SK-N-SH treated with all-trans-retinoic acid at 6 μM for 48 hours (cell line): ENCODE data around the gene XPOT.

Source experiments
- ATAC-seq: fragments of 200-7000 bp; cut with Tn5 transposase; 3 replicates; pipeline ENCODE4 v1.9.1; 2020; ENCODE audit warnings: mild to moderate bottlenecking, moderate library complexity
- BACH2 ChIP-seq: fragments of 250-450 bp; sonication (Bioruptor Pico); IDR thresholded peaks from 2 replicates; pipeline ENCODE4 v1.9.0; 2021; ENCODE audit warnings: mild to moderate bottlenecking, borderline replicate concordance
- CSDC2 ChIP-seq: fragments of 250-450 bp; sonication (Bioruptor Pico); IDR thresholded peaks from 2 replicates; pipeline ENCODE4 v1.5.0; 2020; ENCODE audit warnings: mild to moderate bottlenecking, moderate library complexity
- ESRRG ChIP-seq: fragments of 250-450 bp; sonication (Bioruptor Pico); IDR thresholded peaks from 2 replicates; pipeline ENCODE4 v1.6.1; 2021; ENCODE audit warnings: mild to moderate bottlenecking
- GLIS3 ChIP-seq: fragments of 250-450 bp; sonication (Bioruptor Pico); IDR thresholded peaks from 2 replicates; pipeline ENCODE4 v1.5.0; 2020; ENCODE audit warnings: mild to moderate bottlenecking, moderate library complexity
- ISL1 ChIP-seq: fragments of 250-450 bp; sonication (Bioruptor Pico); IDR thresholded peaks from 2 replicates; pipeline ENCODE4 v2.1.2; 2022; ENCODE audit warnings: mild to moderate bottlenecking, moderate library complexity
- OSR1 ChIP-seq: fragments of 250-450 bp; sonication (Bioruptor Pico); IDR thresholded peaks from 2 replicates; pipeline ENCODE4 v1.8.0; 2022; ENCODE audit warnings: moderate library complexity, mild to moderate bottlenecking, inconsistent platforms
- RARB ChIP-seq: fragments of 250-450 bp; sonication (Bioruptor Pico); IDR thresholded peaks from 2 replicates; pipeline ENCODE4 v1.8.0; 2021; ENCODE audit warnings: mild to moderate bottlenecking, moderate library complexity
- SNAI2 ChIP-seq: fragments of 250-450 bp; sonication (Bioruptor Pico); IDR thresholded peaks from 2 replicates; pipeline ENCODE4 v1.5.0; 2020; ENCODE audit warnings: mild to moderate bottlenecking, moderate library complexity
- TCF4 ChIP-seq: fragments of 250-450 bp; sonication (Bioruptor Pico); IDR thresholded peaks from 2 replicates; pipeline ENCODE4 v1.8.0; 2021; ENCODE audit warnings: mild to moderate bottlenecking, moderate library complexity, borderline replicate concordance
- TOX ChIP-seq: fragments of 250-450 bp; sonication (Bioruptor Pico); IDR thresholded peaks from 2 replicates; pipeline ENCODE4 v1.8.0; 2021; ENCODE audit warnings: mild to moderate bottlenecking, moderate library complexity, borderline replicate concordance
- ZC3H10 ChIP-seq: fragments of 250-450 bp; sonication (Bioruptor Pico); IDR thresholded peaks from 2 replicates; pipeline ENCODE4 v1.5.1; 2021; ENCODE audit warnings: mild to moderate bottlenecking, moderate library complexity
- ZFP3 ChIP-seq: fragments of 250-450 bp; sonication (Bioruptor Pico); IDR thresholded peaks from 2 replicates; pipeline ENCODE4 v1.5.0; 2020; ENCODE audit warnings: mild to moderate bottlenecking, moderate library complexity
- ZFP30 ChIP-seq: fragments of 450-650 bp; formaldehyde crosslinking; IDR thresholded peaks from 2 replicates; pipeline ENCODE4 v1.5.0; 2022; ENCODE audit warnings: mild to moderate bottlenecking, moderate library complexity
- ZNF565 ChIP-seq: fragments of 450-650 bp; formaldehyde crosslinking; conservative IDR thresholded peaks from 2 replicates; pipeline ENCODE4 v1.5.0; 2020; ENCODE audit warnings: low read depth, mild to moderate bottlenecking, moderate library complexity
- ZNF70 ChIP-seq: fragments of 450-650 bp; formaldehyde crosslinking; IDR thresholded peaks from 2 replicates; pipeline ENCODE4 v1.5.0; 2020; ENCODE audit warnings: mild to moderate bottlenecking, moderate library complexity
- ZNF8 ChIP-seq: fragments of 450-650 bp; formaldehyde crosslinking; IDR thresholded peaks from 2 replicates; pipeline ENCODE4 v1.5.0; 2020; ENCODE audit warnings: mild to moderate bottlenecking, moderate library complexity
- TF ChIP-seq, protein P1 (sequence below): fragments of 250-450 bp; sonication (Bioruptor Pico); IDR thresholded peaks from 2 replicates; pipeline ENCODE4 v1.8.0; 2021; ENCODE audit warnings: low read depth, mild to moderate bottlenecking, moderate library complexity, borderline replicate concordance
- TF ChIP-seq, protein P2 (sequence below): fragments of 250-450 bp; sonication (Bioruptor Pico); IDR thresholded peaks from 2 replicates; pipeline ENCODE4 v1.5.0; 2020; ENCODE audit warnings: mild to moderate bottlenecking, moderate library complexity
- TF ChIP-seq, protein P3 (sequence below): fragments of 250-450 bp; sonication (Bioruptor Pico); IDR thresholded peaks from 2 replicates; pipeline ENCODE4 v1.8.0; 2020; ENCODE audit warnings: mild to moderate bottlenecking, moderate library complexity, borderline replicate concordance
- TF ChIP-seq, protein P4 (sequence below): fragments of 250-450 bp; sonication (Bioruptor Pico); IDR thresholded peaks from 2 replicates; pipeline ENCODE4 v1.5.1; 2021; ENCODE audit warnings: mild to moderate bottlenecking, moderate library complexity
- TF ChIP-seq, protein P5 (sequence below): fragments of 250-450 bp; sonication (Bioruptor Pico); IDR thresholded peaks from 2 replicates; pipeline ENCODE4 v1.5.1; 2020; ENCODE audit warnings: low read depth, mild to moderate bottlenecking, moderate library complexity

XPOT gene

DNA sequence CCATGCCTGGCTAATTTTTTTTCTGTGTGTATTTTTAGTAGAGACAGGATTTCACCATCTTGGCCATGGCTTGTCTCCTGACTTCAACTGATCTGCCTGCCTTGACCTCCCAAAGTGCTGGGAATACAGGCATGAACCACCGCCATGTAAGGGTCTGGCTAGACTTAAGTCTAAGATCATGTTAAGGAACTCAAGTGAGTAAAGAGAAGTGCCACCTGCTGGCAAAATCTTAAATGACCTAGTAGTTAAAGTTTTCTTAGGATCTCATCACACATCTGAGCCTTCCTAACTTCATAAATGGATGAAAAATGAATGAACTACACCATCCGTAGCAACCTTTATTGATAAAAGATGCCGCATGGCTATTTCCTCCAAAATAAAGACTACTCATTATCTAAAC, 12.0 kb upstream of the XPOT start:
- ATAC-seq, result peak; percentile 83
- TF ChIP-seq ESRRG, result no peak
- TF ChIP-seq GLIS3 (CRISPR knock-in tag), result no peak
- TF ChIP-seq, protein P1, sequence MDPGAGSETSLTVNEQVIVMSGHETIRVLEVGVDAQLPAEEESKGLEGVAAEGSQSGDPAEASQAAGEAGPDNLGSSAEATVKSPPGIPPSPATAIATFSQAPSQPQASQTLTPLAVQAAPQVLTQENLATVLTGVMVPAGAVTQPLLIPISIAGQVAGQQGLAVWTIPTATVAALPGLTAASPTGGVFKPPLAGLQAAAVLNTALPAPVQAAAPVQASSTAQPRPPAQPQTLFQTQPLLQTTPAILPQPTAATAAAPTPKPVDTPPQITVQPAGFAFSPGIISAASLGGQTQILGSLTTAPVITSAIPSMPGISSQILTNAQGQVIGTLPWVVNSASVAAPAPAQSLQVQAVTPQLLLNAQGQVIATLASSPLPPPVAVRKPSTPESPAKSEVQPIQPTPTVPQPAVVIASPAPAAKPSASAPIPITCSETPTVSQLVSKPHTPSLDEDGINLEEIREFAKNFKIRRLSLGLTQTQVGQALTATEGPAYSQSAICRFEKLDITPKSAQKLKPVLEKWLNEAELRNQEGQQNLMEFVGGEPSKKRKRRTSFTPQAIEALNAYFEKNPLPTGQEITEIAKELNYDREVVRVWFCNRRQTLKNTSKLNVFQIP (CRISPR knock-in tag), result no peak
- no peak for TF ChIP-seq TCF4 (CRISPR knock-in tag)
- no peak for TF ChIP-seq SNAI2 (CRISPR knock-in tag)
- no peak for TF ChIP-seq ZNF565 (CRISPR knock-in tag)
- TF ChIP-seq, protein P2, sequence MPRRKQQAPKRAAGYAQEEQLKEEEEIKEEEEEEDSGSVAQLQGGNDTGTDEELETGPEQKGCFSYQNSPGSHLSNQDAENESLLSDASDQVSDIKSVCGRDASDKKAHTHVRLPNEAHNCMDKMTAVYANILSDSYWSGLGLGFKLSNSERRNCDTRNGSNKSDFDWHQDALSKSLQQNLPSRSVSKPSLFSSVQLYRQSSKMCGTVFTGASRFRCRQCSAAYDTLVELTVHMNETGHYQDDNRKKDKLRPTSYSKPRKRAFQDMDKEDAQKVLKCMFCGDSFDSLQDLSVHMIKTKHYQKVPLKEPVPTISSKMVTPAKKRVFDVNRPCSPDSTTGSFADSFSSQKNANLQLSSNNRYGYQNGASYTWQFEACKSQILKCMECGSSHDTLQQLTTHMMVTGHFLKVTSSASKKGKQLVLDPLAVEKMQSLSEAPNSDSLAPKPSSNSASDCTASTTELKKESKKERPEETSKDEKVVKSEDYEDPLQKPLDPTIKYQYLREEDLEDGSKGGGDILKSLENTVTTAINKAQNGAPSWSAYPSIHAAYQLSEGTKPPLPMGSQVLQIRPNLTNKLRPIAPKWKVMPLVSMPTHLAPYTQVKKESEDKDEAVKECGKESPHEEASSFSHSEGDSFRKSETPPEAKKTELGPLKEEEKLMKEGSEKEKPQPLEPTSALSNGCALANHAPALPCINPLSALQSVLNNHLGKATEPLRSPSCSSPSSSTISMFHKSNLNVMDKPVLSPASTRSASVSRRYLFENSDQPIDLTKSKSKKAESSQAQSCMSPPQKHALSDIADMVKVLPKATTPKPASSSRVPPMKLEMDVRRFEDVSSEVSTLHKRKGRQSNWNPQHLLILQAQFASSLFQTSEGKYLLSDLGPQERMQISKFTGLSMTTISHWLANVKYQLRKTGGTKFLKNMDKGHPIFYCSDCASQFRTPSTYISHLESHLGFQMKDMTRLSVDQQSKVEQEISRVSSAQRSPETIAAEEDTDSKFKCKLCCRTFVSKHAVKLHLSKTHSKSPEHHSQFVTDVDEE (CRISPR knock-in tag), result no peak
- no peak for TF ChIP-seq RARB
- no peak for TF ChIP-seq ZC3H10 (CRISPR knock-in tag)
- TF ChIP-seq OSR1, result no peak
- TF ChIP-seq ZNF8 (CRISPR knock-in tag), result no peak
- TF ChIP-seq, protein P3, sequence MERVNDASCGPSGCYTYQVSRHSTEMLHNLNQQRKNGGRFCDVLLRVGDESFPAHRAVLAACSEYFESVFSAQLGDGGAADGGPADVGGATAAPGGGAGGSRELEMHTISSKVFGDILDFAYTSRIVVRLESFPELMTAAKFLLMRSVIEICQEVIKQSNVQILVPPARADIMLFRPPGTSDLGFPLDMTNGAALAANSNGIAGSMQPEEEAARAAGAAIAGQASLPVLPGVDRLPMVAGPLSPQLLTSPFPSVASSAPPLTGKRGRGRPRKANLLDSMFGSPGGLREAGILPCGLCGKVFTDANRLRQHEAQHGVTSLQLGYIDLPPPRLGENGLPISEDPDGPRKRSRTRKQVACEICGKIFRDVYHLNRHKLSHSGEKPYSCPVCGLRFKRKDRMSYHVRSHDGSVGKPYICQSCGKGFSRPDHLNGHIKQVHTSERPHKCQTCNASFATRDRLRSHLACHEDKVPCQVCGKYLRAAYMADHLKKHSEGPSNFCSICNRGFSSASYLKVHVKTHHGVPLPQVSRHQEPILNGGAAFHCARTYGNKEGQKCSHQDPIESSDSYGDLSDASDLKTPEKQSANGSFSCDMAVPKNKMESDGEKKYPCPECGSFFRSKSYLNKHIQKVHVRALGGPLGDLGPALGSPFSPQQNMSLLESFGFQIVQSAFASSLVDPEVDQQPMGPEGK (CRISPR knock-in tag), result no peak
- no peak for TF ChIP-seq ISL1 (CRISPR knock-in tag)
- no peak for TF ChIP-seq ZNF70 (CRISPR knock-in tag)

DNA sequence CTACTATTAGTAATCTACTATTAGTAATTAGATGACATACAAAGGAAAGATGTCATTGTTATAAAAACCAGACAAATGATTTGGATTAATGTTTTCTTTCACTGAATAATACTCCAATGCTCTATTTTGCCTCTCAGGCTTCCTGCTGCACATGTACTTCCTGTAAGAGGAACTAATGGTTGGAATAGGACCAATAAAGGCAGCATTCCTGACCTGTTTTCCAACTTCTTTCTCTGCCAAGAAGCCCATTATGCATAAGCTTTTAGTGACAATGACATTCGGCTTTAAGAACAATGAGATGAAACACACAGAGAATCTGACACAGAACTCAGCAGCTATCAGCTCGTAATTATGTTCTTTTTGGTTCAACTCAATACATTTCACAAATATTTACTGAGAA, 8.5 kb upstream of the XPOT start:
- TF ChIP-seq, protein P4, sequence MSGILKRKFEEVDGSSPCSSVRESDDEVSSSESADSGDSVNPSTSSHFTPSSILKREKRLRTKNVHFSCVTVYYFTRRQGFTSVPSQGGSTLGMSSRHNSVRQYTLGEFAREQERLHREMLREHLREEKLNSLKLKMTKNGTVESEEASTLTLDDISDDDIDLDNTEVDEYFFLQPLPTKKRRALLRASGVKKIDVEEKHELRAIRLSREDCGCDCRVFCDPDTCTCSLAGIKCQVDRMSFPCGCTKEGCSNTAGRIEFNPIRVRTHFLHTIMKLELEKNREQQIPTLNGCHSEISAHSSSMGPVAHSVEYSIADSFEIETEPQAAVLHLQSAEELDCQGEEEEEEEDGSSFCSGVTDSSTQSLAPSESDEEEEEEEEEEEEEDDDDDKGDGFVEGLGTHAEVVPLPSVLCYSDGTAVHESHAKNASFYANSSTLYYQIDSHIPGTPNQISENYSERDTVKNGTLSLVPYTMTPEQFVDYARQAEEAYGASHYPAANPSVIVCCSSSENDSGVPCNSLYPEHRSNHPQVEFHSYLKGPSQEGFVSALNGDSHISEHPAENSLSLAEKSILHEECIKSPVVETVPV (CRISPR knock-in tag), result no peak
- TF ChIP-seq ISL1 (CRISPR knock-in tag) (peak; percentile 98), BACH2 (CRISPR knock-in tag) (no peak), ZNF70 (CRISPR knock-in tag) (no peak), ZFP3 (CRISPR knock-in tag) (no peak), SNAI2 (CRISPR knock-in tag) (no peak), CSDC2 (CRISPR knock-in tag) (no peak)
- TF ChIP-seq, protein P5, sequence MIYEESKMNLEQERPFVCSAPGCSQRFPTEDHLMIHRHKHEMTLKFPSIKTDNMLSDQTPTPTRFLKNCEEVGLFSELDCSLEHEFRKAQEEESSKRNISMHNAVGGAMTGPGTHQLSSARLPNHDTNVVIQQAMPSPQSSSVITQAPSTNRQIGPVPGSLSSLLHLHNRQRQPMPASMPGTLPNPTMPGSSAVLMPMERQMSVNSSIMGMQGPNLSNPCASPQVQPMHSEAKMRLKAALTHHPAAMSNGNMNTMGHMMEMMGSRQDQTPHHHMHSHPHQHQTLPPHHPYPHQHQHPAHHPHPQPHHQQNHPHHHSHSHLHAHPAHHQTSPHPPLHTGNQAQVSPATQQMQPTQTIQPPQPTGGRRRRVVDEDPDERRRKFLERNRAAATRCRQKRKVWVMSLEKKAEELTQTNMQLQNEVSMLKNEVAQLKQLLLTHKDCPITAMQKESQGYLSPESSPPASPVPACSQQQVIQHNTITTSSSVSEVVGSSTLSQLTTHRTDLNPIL (CRISPR knock-in tag), result no peak
- peak; percentile 77 for ATAC-seq

DNA sequence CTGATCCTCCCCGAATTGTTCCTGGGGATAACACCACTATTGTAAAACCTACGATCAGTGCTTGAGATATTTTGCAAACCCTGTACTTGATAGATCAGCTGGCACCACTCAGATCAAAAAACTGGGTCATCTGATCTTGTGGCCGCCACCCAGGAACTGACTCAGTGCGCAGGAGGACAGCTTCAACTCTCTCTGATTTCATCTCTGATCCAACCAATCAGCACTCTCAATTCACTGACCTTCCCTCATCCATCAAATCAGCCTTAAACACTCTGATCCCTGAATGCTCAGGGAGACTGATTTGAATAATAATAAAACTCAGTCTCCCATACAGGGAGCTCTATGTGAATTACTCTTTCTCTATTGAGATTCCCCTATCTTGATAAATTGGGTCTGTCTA, 4.2 kb upstream of the XPOT start:
- peak; percentile 5; the same call in 1 of the 3 replicates for ATAC-seq
- TF ChIP-seq GLIS3 (CRISPR knock-in tag) (no peak), ZNF565 (CRISPR knock-in tag) (no peak), TOX (CRISPR knock-in tag) (no peak), ZNF8 (CRISPR knock-in tag) (no peak), OSR1 (no peak), TCF4 (CRISPR knock-in tag) (no peak), ZFP30 (no peak), CSDC2 (CRISPR knock-in tag) (no peak), BACH2 (CRISPR knock-in tag) (no peak)
- TF ChIP-seq, protein P1 (CRISPR knock-in tag), result no peak
- TF ChIP-seq, protein P2 (CRISPR knock-in tag), result no peak
